H1 (cell line): Measurements from ENCODE around the gene RFX1. TPM values are rescaled to one million over a fixed set of nuclear protein-coding genes. Genes with fewer than 3 reads are reported as not detected.

Experiments used
- CTCF ChIA-PET: fragments of 300-600 bp; sonication (Branson Sonifier 250); formaldehyde crosslinking; loops from one replicate; lab custom pipeline; 2021; ENCODE audit not compliant: partially characterized antibody; lab: Charles Lee
- POLR2A ChIA-PET: fragments of 300-600 bp; sonication (Branson Sonifier 250); formaldehyde crosslinking; loops from one replicate; lab custom pipeline; 2021; ENCODE audit warnings: inconsistent platforms; ENCODE audit not compliant: partially characterized antibody; lab: Charles Lee
- DNase-seq, 2 experiments: peaks; one replicate each; pipeline versions ENCODE4 v3.0.0 to v3.0.0-alpha.2; 2010 to 2022; ENCODE audit warnings: low spot score in 2 of 2, low read depth in 1 of 2, mixed read lengths in 1 of 2
- FAIRE-seq: peaks from 2 replicates; lab custom pipeline; 2011; peaks lifted over from hg19 to GRCh38; lab: Jason Lieb, UNC
- H2AFZ ChIP-seq: 2 replicates; pipeline ENCODE4 v1.8.1; 2012; ENCODE audit warnings: low read length, inconsistent platforms
- H2AK5ac ChIP-seq: 2 replicates; pipeline ENCODE4 v1.6.1; 2013; ENCODE audit warnings: low read depth, low read length
- H2BK120ac ChIP-seq: replicated peaks from 2 replicates; pipeline ENCODE3; 2013; ENCODE audit warnings: low read depth, low read length, inconsistent platforms
- H2BK12ac ChIP-seq: 2 replicates; pipeline ENCODE4 v1.6.1; 2013; ENCODE audit warnings: low read depth, low read length
- H2BK15ac ChIP-seq: 2 replicates; pipeline ENCODE4 v1.6.1; 2013; ENCODE audit warnings: low read length
- H2BK20ac ChIP-seq: 2 replicates; pipeline ENCODE4 v1.6.1; 2013; ENCODE audit warnings: low read length
- H2BK5ac ChIP-seq: 2 replicates; pipeline ENCODE4 v1.6.1; 2013; ENCODE audit warnings: low read depth, low read length
- H3K14ac ChIP-seq: 2 replicates; pipeline ENCODE4 v1.6.1; 2013; ENCODE audit warnings: inconsistent platforms; ENCODE audit not compliant: insufficient read length
- H3K18ac ChIP-seq: 2 replicates; pipeline ENCODE4 v1.6.1; 2013; ENCODE audit warnings: low read length; ENCODE audit errors: extremely low read depth
- H3K23ac ChIP-seq: 2 replicates; pipeline ENCODE4 v1.6.1; 2013; ENCODE audit warnings: inconsistent platforms; ENCODE audit not compliant: insufficient read length
- H3K23me2 ChIP-seq: 2 replicates; pipeline ENCODE4 v1.6.1; 2013; ENCODE audit warnings: low read depth, low read length
- H3K27ac ChIP-seq: 2 replicates; pipeline ENCODE4 v1.6.1; 2011; ENCODE audit warnings: low read depth, low read length, inconsistent platforms
- H3K27me3 ChIP-seq, 4 experiments: replicated peaks in 1 of 4; 1 replicate in 1 of 4; 2 replicates in 3 of 4; pipeline versions ENCODE4 v1.6.1 to v1.8.1; 2011 to 2013; ENCODE audit warnings: low read length in 3 of 4, mild to moderate bottlenecking in 3 of 4, inconsistent platforms in 2 of 4, mixed read lengths in 2 of 4, moderate library complexity in 1 of 4; ENCODE audit not compliant: control insufficient read depth in 3 of 4, insufficient read depth in 3 of 4; ENCODE audit errors: extremely low read depth in 1 of 4
- H3K36me3 ChIP-seq, 4 experiments: 2 replicates each; pipeline versions ENCODE4 v1.6.1 to v1.8.1; 2011 to 2013; ENCODE audit warnings: mild to moderate bottlenecking in 4 of 4, low read length in 3 of 4, moderate library complexity in 2 of 4, control low read depth in 1 of 4, inconsistent platforms in 1 of 4; ENCODE audit not compliant: insufficient read depth in 4 of 4, control insufficient read depth in 2 of 4
- H3K4ac ChIP-seq: replicated peaks from 2 replicates; pipeline ENCODE3; 2013; ENCODE audit warnings: low read length, low read depth, mixed read lengths, inconsistent platforms; ENCODE audit not compliant: insufficient read length
- H3K4me1 ChIP-seq, 4 experiments: replicated peaks in 1 of 4; 1 replicate in 1 of 4; 2 replicates in 3 of 4; pipeline versions ENCODE4 v1.6.1 to v1.8.1; 2011 to 2013; ENCODE audit warnings: low read length in 3 of 4, inconsistent platforms in 2 of 4, mixed read lengths in 1 of 4; ENCODE audit not compliant: insufficient read depth in 4 of 4, control insufficient read depth in 3 of 4
- H3K4me2 ChIP-seq, 2 experiments: 2 replicates each; pipeline versions ENCODE4 v1.6.1 to v1.8.1; 2011 to 2013; ENCODE audit warnings: low read depth in 2 of 2, low read length in 2 of 2, control low read depth in 1 of 2, inconsistent platforms in 1 of 2, mild to moderate bottlenecking in 1 of 2; ENCODE audit not compliant: insufficient read depth in 1 of 2
- H3K4me3 ChIP-seq, 4 experiments: fragments of 200-600, 300-600 bp in 1 of 4; sonication (generic), shearing (Covaris generic), sonication (Bioruptor Twin) in 1 of 4; 2 replicates each; pipeline versions ENCODE4 v1.5.1 to v1.8.1; 2011 to 2016; ENCODE audit warnings: low read length in 4 of 4, low read depth in 3 of 4, control low read depth in 2 of 4, inconsistent platforms in 2 of 4, mild to moderate bottlenecking in 2 of 4, mixed read lengths in 1 of 4, moderate library complexity in 1 of 4; ENCODE audit not compliant: insufficient read depth in 2 of 4; ENCODE audit errors: extremely low read depth in 1 of 4
- H3K56ac ChIP-seq: replicated peaks from 2 replicates; pipeline ENCODE3; 2013; ENCODE audit warnings: low read depth, mild to moderate bottlenecking, mixed read lengths, low read length, inconsistent platforms; ENCODE audit not compliant: insufficient read length
- H3K79me1 ChIP-seq: 2 replicates; pipeline ENCODE4 v1.6.1; 2013; ENCODE audit warnings: low read depth, low read length, control low read depth
- H3K79me2 ChIP-seq, 2 experiments: 2 replicates each; pipeline versions ENCODE4 v1.6.1 to v1.8.1; 2012 to 2013; ENCODE audit warnings: low read length in 2 of 2, mild to moderate bottlenecking in 2 of 2, inconsistent platforms in 1 of 2; ENCODE audit not compliant: insufficient read depth in 2 of 2, control insufficient read depth in 1 of 2
- H3K9ac ChIP-seq, 4 experiments: replicated peaks in 1 of 4; 1 replicate in 1 of 4; 2 replicates in 3 of 4; pipeline versions ENCODE4 v1.6.1 to v1.8.1; 2011 to 2013; ENCODE audit warnings: low read depth in 3 of 4, low read length in 3 of 4, control low read depth in 2 of 4, mild to moderate bottlenecking in 2 of 4, moderate library complexity in 2 of 4, inconsistent platforms in 1 of 4; ENCODE audit errors: extremely low read depth in 1 of 4
- H3K9me3 ChIP-seq, 2 experiments: 2 replicates each; pipeline versions ENCODE4 v1.6.1 to v1.8.1; 2012 to 2013; ENCODE audit warnings: mild to moderate bottlenecking in 2 of 2, moderate library complexity in 2 of 2, control low read depth in 1 of 2, inconsistent platforms in 1 of 2, low read depth in 1 of 2, low read length in 1 of 2, mixed read lengths in 1 of 2; ENCODE audit not compliant: insufficient read depth in 2 of 2
- H4K20me1 ChIP-seq, 2 experiments: replicated peaks in 1 of 2; 2 replicates each; pipeline versions ENCODE3 to v1.8.1; 2011 to 2013; ENCODE audit warnings: inconsistent platforms in 2 of 2, low read length in 2 of 2, mild to moderate bottlenecking in 1 of 2; ENCODE audit not compliant: insufficient read depth in 2 of 2, control insufficient read depth in 1 of 2
- H4K5ac ChIP-seq: 2 replicates; pipeline ENCODE4 v1.6.1; 2013; ENCODE audit warnings: low read length, low read depth, mixed read lengths, inconsistent platforms; ENCODE audit not compliant: insufficient read length
- H4K8ac ChIP-seq: 2 replicates; pipeline ENCODE4 v1.8.0; 2013; ENCODE audit warnings: mild to moderate bottlenecking, moderate library complexity, low read length, inconsistent platforms; ENCODE audit not compliant: insufficient read depth; ENCODE audit errors: extremely low read depth
- H4K91ac ChIP-seq: replicated peaks from 2 replicates; pipeline ENCODE3; 2013; ENCODE audit warnings: low read length, mixed read lengths, inconsistent platforms; ENCODE audit not compliant: insufficient read length
- POLR2AphosphoS5 ChIP-seq: IDR thresholded peaks from 2 replicates; pipeline ENCODE4 v1.6.1; 2011; ENCODE audit warnings: low read depth, low read length
- SIRT6 ChIP-seq: IDR thresholded peaks from one replicate; pipeline ENCODE4 v1.7.1; 2012; ENCODE audit warnings: low read length, inconsistent platforms
- WGBS, 2 experiments: shearing (Covaris generic) in 1 of 2; methylation state at CpG; one replicate each; pipeline versions ENCODE4 v1.1.6 to v1.1.7; 2013 to 2015; ENCODE audit warnings: low lambda C conversion rate in 2 of 2, mixed read lengths in 2 of 2, inconsistent platforms in 1 of 2, low coverage in 1 of 2, missing lambda C conversion rate in 1 of 2; ENCODE audit not compliant: insufficient replicate concordance in 2 of 2, insufficient coverage in 1 of 2, insufficient read length in 1 of 2; ENCODE audit errors: extremely low coverage in 1 of 2, missing lambda C conversion rate in 1 of 2; 5-methylcytosine and 5-hydroxymethylcytosine counted together
- polyA plus RNA-seq, 7 experiments: library from polyadenylated mRNA; depleted of rRNA in 3 of 7; stranded (reverse) in 5 of 7; unstranded in 2 of 7; fragments of >200 nt in 5 of 7; fragments of 200-250 nt in 2 of 7; gene quantifications; 1 replicate in 5 of 7; 2 replicates in 1 of 7; 4 replicates in 1 of 7; pipeline versions ENCODE4 v1.2.1 to v1.2.3, GENCODE V29; 2011 to 2013; ENCODE audit warnings: missing spikeins in 2 of 7, mixed read lengths in 2 of 7
- total RNA-seq: library from RNA; stranded (reverse); fragmentation: NEBNext Ultra II Directional; extraction: Animal tissue kit (Norgen Biotek cat#: 25700); gene quantifications from 2 replicates; pipeline ENCODE4 v1.2.1, GENCODE V29; 2021

Gene RFX1
- total and polyA plus RNA-seq, 2 of the 8 experiments (the other 6 are each of a cell fraction or from before 2014, with no cell fraction given) = 4.9 to 17.0 TPM

GRCh38 chr19:14053500-14053899 is 47.4 kb upstream of the RFX1 start:
- Histone ChIP-seq H3K4me2 (no peak overlapping the region), H3K36me3 (no peaks in the 10 kb centered on the region), H3K18ac (no peak overlapping the region), H3K27ac (no peak overlapping the region), H2AFZ (no peak overlapping the region), H3K27me3 (peaks cover 3 to 8% (median 6%) of the 10 kb centered on the region in 4 experiments), H2AK5ac (no peak overlapping the region), H3K79me2 (no peaks in the 10 kb centered on the region), H2BK5ac (no peak overlapping the region), H3K56ac (no peak overlapping the region), H3K4me3 (no peak overlapping the region), H3K23ac (no peak overlapping the region), H3K79me1 (no peaks in the 10 kb centered on the region), H4K8ac (no peak overlapping the region), H3K4me1 (peaks cover 0 to 6% (median 2%) of the 10 kb centered on the region in 4 experiments; a peak in 4 of 7 replicates), H2BK15ac (no peak overlapping the region), H2BK12ac (no peak overlapping the region), H3K4ac (no peak overlapping the region), H4K5ac (no peak overlapping the region), H4K20me1 (no peaks in the 10 kb centered on the region), H3K9me3 (no peaks in the 10 kb centered on the region; a peak in 1 of 4 replicates), H3K9ac (no peak overlapping the region), H3K14ac (no peak overlapping the region), H2BK120ac (no peak overlapping the region)
- FAIRE-seq (no peak), DNase-seq (no peak)
- ChIA-PET POLR2A (interaction anchor here (1.1 to 1.8 kb wide), 3 partner anchors 8 to 91 kb away, joined by 3 to 5 read pairs (median 4); partner anchors contain the start of gene RFX1), CTCF (interaction anchor here (0.5 to 9.9 kb wide), 9 partner anchors 12 to 171 kb away, joined by 3 to 66 read pairs (median 5); partner anchors contain the start of gene MISP3)
- 85% methylated on average over 11 of the region's 11 CpGs; no CpG with 5 or more reads in 1 of the 2 experiments for WGBS, 2 experiments
- TF ChIP-seq POLR2AphosphoS5 (no peak), SIRT6 (no peak)
- TF ChIP-seq, all 59 proteins: peak for 0
- H2BK20ac ChIP-seq = no peak overlapping the region
- peaks cover 11% of the 10 kb centered on the region; the same call in 1 of the 2 replicates for H3K23me2 ChIP-seq
- H4K91ac ChIP-seq = no peak overlapping the region
